Psoas muscle (tissue), 8 donors: ENCODE measurements around the gene NT5C3A. TPM values are rescaled to one million over a fixed set of nuclear protein-coding genes. Genes with fewer than 3 reads are reported as not detected.

ENCODE experiments used
- ATAC-seq, 4 donors: fragments of 200-7000 bp; cut with Tn5 transposase; one replicate each; pipeline ENCODE4 v1.9.1; 2020; ENCODE audit warnings: moderate library complexity in 3 of 4, mild to moderate bottlenecking in 2 of 4
- DNase-seq, 2 donors: peaks; one replicate each; pipeline ENCODE4 v3.0.0-alpha.2; 2020
- H3K27ac ChIP-seq: fragments of 200-600 bp; one replicate; pipeline ENCODE4 v1.8.0; 2022
- H3K27me3 ChIP-seq, 3 donors: fragments of 200-600 bp in 1 of 3; one replicate each; pipeline versions ENCODE4 v1.6.1 to v1.8.0; 2013 to 2022; ENCODE audit warnings: low read length in 2 of 3, mild to moderate bottlenecking in 2 of 3, moderate library complexity in 1 of 3; ENCODE audit not compliant: insufficient read depth in 3 of 3
- H3K36me3 ChIP-seq, 2 donors: fragments of 200-600 bp in 1 of 2; one replicate each; pipeline versions ENCODE4 v1.6.1 to v1.8.0; 2013 to 2022; ENCODE audit warnings: low read depth in 1 of 2, mild to moderate bottlenecking in 1 of 2, moderate library complexity in 1 of 2; ENCODE audit not compliant: insufficient read depth in 1 of 2
- H3K4me1 ChIP-seq: fragments of 200-600 bp; one replicate; pipeline ENCODE4 v1.8.0; 2022
- H3K4me3 ChIP-seq: fragments of 200-600 bp; one replicate; pipeline ENCODE4 v1.8.0; 2022; ENCODE audit warnings: mild to moderate bottlenecking
- H3K9me3 ChIP-seq: fragments of 200-600 bp; one replicate; pipeline ENCODE4 v1.8.0; 2022
- WGBS, 3 donors: extraction: QIAGEN DNeasy Blood & Tissue Kit; methylation state at CpG; one replicate each; pipeline versions ENCODE4 v1.1.6 to v1.1.7; 2013; 5-methylcytosine and 5-hydroxymethylcytosine counted together
- intact Hi-C, 2 donors: fragments of 100-400 bp; cut with DNase I; formaldehyde crosslinking; loops; one replicate each; pipeline versions ENCODE4 v1.11.0 to v1.14.2; 2022
- polyA plus RNA-seq, 3 donors: library from polyadenylated mRNA; stranded (reverse); fragments of 200-250 nt; gene quantifications; one replicate each; pipeline ENCODE4 v1.2.3, GENCODE V29; 2013
- total RNA-seq, 4 donors: library from RNA; stranded (reverse); fragmentation: NEBNext Ultra II Directional in 2 of 4; extraction: Animal tissue kit (Norgen Biotek cat#: 25700) in 2 of 4; gene quantifications; one replicate each; pipeline versions ENCODE4 v1.2.1 to v1.2.4, GENCODE V29; 2021 to 2023
- TF ChIP-seq, protein P1 (sequence below): fragments of 200-600 bp; IDR thresholded peaks from one replicate; pipeline ENCODE4 v1.8.0; 2022; ENCODE audit warnings: antibody characterized with exemption
- donor health status: healthy with polysubstance abuse.
- donor health status: DM: no; HTN: no; CAD: no; lungs with moderate emphysema.
- donor health status: Bipolar disorder and iron deficiency.
- donor health status: healthy.
- donor health status: DM: yes; HTN: yes; CAD: no.
- donor health status: DM: no; HTN: no; CAD: no.
- donor health status: DM: no; HTN: no; CAD: no.
- donor health status: DM: yes; HTN: yes; CAD: no.

NT5C3A gene
- total and polyA plus RNA-seq, 7 donors, result 17.6 to 108 (median 43.7) TPM

GRCh38 chr7:33089142-33089541 is 26.6 kb upstream of the NT5C3A start:
- Histone ChIP-seq H3K27ac (no peak overlapping the region), H3K4me3 (no peak overlapping the region), H3K9me3 (no peaks in the 10 kb centered on the region), H3K27me3 (no peaks in the 10 kb centered on the region), H3K36me3 (peaks cover 3 to 14% of the 10 kb centered on the region in 2 donors), H3K4me1 (no peaks in the 10 kb centered on the region)
- intact Hi-C loops, result no loop called here
- TF ChIP-seq, protein P1, sequence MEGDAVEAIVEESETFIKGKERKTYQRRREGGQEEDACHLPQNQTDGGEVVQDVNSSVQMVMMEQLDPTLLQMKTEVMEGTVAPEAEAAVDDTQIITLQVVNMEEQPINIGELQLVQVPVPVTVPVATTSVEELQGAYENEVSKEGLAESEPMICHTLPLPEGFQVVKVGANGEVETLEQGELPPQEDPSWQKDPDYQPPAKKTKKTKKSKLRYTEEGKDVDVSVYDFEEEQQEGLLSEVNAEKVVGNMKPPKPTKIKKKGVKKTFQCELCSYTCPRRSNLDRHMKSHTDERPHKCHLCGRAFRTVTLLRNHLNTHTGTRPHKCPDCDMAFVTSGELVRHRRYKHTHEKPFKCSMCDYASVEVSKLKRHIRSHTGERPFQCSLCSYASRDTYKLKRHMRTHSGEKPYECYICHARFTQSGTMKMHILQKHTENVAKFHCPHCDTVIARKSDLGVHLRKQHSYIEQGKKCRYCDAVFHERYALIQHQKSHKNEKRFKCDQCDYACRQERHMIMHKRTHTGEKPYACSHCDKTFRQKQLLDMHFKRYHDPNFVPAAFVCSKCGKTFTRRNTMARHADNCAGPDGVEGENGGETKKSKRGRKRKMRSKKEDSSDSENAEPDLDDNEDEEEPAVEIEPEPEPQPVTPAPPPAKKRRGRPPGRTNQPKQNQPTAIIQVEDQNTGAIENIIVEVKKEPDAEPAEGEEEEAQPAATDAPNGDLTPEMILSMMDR, result no peak
- WGBS, 3 donors, result 87 to 94% (median 93%) methylated on average over 7 of the region's 7 CpGs
- ATAC-seq, result no peak
- no peak for DNase-seq

DNA sequence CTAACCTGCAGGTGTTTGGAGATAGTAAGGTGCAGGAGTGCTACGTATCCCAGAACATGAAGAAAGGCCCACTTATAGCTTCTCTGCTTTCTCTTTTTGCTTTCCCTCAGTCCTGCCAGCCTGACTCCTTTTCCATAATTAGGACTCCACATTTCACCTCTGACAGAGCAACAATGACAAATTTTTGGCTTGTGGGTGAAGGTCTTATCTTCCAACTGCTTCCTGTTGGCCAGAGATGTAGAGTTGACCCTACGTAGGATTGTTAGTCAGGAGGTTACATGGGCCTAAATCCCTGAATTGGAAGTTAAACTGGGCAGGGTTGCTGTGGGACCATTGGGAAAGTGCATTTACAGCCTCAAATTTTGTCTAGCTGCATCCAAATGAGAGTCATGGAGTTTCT is 25.3 kb upstream of the NT5C3A start:
- Histone ChIP-seq H3K36me3 (peaks cover 0 to 1% of the 10 kb centered on the region in 2 donors), H3K4me1 (no peaks in the 10 kb centered on the region), H3K9me3 (no peaks in the 10 kb centered on the region), H3K27me3 (no peaks in the 10 kb centered on the region), H3K4me3 (no peak overlapping the region), H3K27ac (no peak overlapping the region)
- DNase-seq, result no peak
- TF ChIP-seq, protein P1, result no peak
- 40 to 70% (median 47%) methylated on average over 2 of the region's 2 CpGs for WGBS, 3 donors
- no peak for ATAC-seq
- intact Hi-C loops, result no loop called here

- Histone ChIP-seq H3K27me3 (no peaks in the 10 kb centered on the region), H3K4me3 (no peak overlapping the region), H3K36me3 (no peaks in the 10 kb centered on the region), H3K27ac (no peak overlapping the region), H3K4me1 (no peaks in the 10 kb centered on the region), H3K9me3 (no peaks in the 10 kb centered on the region)
- DNase-seq (no peak), ATAC-seq (no peak)
- TF ChIP-seq, protein P1, result no peak
- WGBS, 3 donors, result 7 to 68% (median 14%) methylated on average over 2 of the region's 2 CpGs
- intact Hi-C loops, result no loop called here
Measured at GRCh38 chr7:33087356-33087755, 24.8 kb upstream of the NT5C3A start.

- H3K4me1 ChIP-seq, result no peaks in the 10 kb centered on the region
- no peak overlapping the region for H3K27ac ChIP-seq
- H3K4me3 ChIP-seq, result no peak overlapping the region
- no peaks in the 10 kb centered on the region for H3K9me3 ChIP-seq
- no peak for ATAC-seq
- no peaks in the 10 kb centered on the region for H3K36me3 ChIP-seq
- H3K27me3 ChIP-seq, result no peaks in the 10 kb centered on the region
- TF ChIP-seq, protein P1, result no peak
- no peak for DNase-seq
- 76 to 89% (median 86%) methylated on average over 9 of the region's 9 CpGs for WGBS, 3 donors
- intact Hi-C loops, result no loop called here
Measured at GRCh38 chr7:33079763-33080690, 17.5 kb upstream of the NT5C3A start.
